Measurements from ENCODE around the gene GSTA2.
"Not testable (repeated sequence)": the region's sequence is repeated elsewhere in the genome, so short reads cannot be mapped to it uniquely, and the experiment has no call there.

GSTA2 gene

GRCh38 chr6:52786249-52786956 is 23.1 kb upstream of the GSTA2 start:
- TF ChIP-seq, protein P1, sequence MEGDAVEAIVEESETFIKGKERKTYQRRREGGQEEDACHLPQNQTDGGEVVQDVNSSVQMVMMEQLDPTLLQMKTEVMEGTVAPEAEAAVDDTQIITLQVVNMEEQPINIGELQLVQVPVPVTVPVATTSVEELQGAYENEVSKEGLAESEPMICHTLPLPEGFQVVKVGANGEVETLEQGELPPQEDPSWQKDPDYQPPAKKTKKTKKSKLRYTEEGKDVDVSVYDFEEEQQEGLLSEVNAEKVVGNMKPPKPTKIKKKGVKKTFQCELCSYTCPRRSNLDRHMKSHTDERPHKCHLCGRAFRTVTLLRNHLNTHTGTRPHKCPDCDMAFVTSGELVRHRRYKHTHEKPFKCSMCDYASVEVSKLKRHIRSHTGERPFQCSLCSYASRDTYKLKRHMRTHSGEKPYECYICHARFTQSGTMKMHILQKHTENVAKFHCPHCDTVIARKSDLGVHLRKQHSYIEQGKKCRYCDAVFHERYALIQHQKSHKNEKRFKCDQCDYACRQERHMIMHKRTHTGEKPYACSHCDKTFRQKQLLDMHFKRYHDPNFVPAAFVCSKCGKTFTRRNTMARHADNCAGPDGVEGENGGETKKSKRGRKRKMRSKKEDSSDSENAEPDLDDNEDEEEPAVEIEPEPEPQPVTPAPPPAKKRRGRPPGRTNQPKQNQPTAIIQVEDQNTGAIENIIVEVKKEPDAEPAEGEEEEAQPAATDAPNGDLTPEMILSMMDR (IDR thresholded peaks at IDR 0.05; ENCODE audit: low read length), result no peak
- no peak for TF ChIP-seq EZH2 (IDR thresholded peaks at IDR 0.05; ENCODE audit: borderline replicate concordance, low read length)
- H3K9me3 ChIP-seq (ENCODE audit: low read length), result no peaks in the 10 kb centered on the region
- H3K4me2 ChIP-seq (ENCODE audit: low read length), result no peak overlapping the region
- no peaks in the 10 kb centered on the region for H3K4me1 ChIP-seq (ENCODE audit: insufficient read depth, low read length, severe bottlenecking)
- H3K9me2 ChIP-seq (ENCODE audit: low read depth, low read length), result no peaks in the 10 kb centered on the region
- no peaks in the 10 kb centered on the region for H3K36me3 ChIP-seq (ENCODE audit: insufficient read depth, low read length)
- no peaks in the 10 kb centered on the region for H3K79me2 ChIP-seq (ENCODE audit: insufficient read depth, low read length)
- no peak overlapping the region for H2AFZ ChIP-seq (ENCODE audit: low read length)
- H3K4me3 ChIP-seq (ENCODE audit: low read depth, low read length, poor library complexity, severe bottlenecking), result no peak overlapping the region
- H3K27me3 ChIP-seq (ENCODE audit: insufficient read depth, low read length), result no peaks in the 10 kb centered on the region
- no peak overlapping the region for H3K27ac ChIP-seq (ENCODE audit: low read depth, low read length, poor library complexity, severe bottlenecking)
- no peak overlapping the region for H3K9ac ChIP-seq (ENCODE audit: low read length)
- H3F3A ChIP-seq (ENCODE audit: insufficient read depth, low read length), result no peaks in the 10 kb centered on the region
- H4K20me1 ChIP-seq (ENCODE audit: insufficient read depth, low read length), result no peaks in the 10 kb centered on the region

GRCh38 chr6:52782696-52783274 is 19.5 kb upstream of the GSTA2 start:
- not testable (repeated sequence) for H3K27me3 ChIP-seq (ENCODE audit: insufficient read depth, low read length); H3K9me2 ChIP-seq (ENCODE audit: low read depth, low read length)

GRCh38 chr6:52782209-52782608 is 18.9 kb upstream of the GSTA2 start:
- H3K79me2 ChIP-seq (ENCODE audit: insufficient read depth, low read length); H3F3A ChIP-seq (ENCODE audit: insufficient read depth, low read length); H3K4me3 ChIP-seq (ENCODE audit: low read depth, low read length, poor library complexity, severe bottlenecking); H3K4me1 ChIP-seq (ENCODE audit: insufficient read depth, low read length, severe bottlenecking); H4K20me1 ChIP-seq (ENCODE audit: insufficient read depth, low read length); H3K9me2 ChIP-seq (ENCODE audit: low read depth, low read length); H3K4me2 ChIP-seq (ENCODE audit: low read length); H2AFZ ChIP-seq (ENCODE audit: low read length); H3K9ac ChIP-seq (ENCODE audit: low read length); H3K9me3 ChIP-seq (ENCODE audit: low read length); H3K36me3 ChIP-seq (ENCODE audit: insufficient read depth, low read length); H3K27me3 ChIP-seq (ENCODE audit: insufficient read depth, low read length); H3K27ac ChIP-seq (ENCODE audit: low read depth, low read length, poor library complexity, severe bottlenecking): not testable (repeated sequence)

More at GRCh38 chr6:52782696-52783274, 19.5 kb upstream of the GSTA2 start:
- not testable (repeated sequence) for H3K36me3 ChIP-seq (ENCODE audit: insufficient read depth, low read length); H3K27ac ChIP-seq (ENCODE audit: low read depth, low read length, poor library complexity, severe bottlenecking); H3K4me3 ChIP-seq (ENCODE audit: low read depth, low read length, poor library complexity, severe bottlenecking); H3K9ac ChIP-seq (ENCODE audit: low read length); H3F3A ChIP-seq (ENCODE audit: insufficient read depth, low read length); H2AFZ ChIP-seq (ENCODE audit: low read length); H3K79me2 ChIP-seq (ENCODE audit: insufficient read depth, low read length); H3K9me3 ChIP-seq (ENCODE audit: low read length); H4K20me1 ChIP-seq (ENCODE audit: insufficient read depth, low read length); H3K4me2 ChIP-seq (ENCODE audit: low read length); H3K4me1 ChIP-seq (ENCODE audit: insufficient read depth, low read length, severe bottlenecking)

DNA sequence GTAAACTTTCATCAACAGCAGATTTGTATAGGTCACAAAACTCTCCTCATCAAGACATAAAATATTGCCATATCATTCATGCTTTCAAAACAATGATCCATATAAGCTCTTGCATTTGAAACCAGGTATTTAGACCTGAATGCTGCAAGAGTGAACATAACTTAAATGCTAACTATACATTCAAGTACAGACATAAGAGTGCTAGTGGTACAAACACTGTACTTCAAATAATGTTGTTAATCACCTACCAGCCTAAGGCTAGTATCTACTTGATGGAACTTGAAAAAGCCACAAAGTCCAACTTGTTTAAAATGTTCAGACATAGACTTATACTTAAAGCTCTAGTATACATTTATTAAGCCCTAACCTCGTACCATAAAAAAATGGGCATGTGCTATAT is 16.0 kb upstream of the GSTA2 start:
- H3K9me2 ChIP-seq (ENCODE audit: low read depth, low read length), result no peaks in the 10 kb centered on the region
- no peak overlapping the region for H2AFZ ChIP-seq (ENCODE audit: low read length)
- no peak overlapping the region for H3K4me2 ChIP-seq (ENCODE audit: low read length)
- H3K9me3 ChIP-seq (ENCODE audit: low read length), result no peaks in the 10 kb centered on the region
- H3K27ac ChIP-seq (ENCODE audit: low read depth, low read length, poor library complexity, severe bottlenecking), result no peak overlapping the region
- H3K36me3 ChIP-seq (ENCODE audit: insufficient read depth, low read length), result no peaks in the 10 kb centered on the region
- H3F3A ChIP-seq (ENCODE audit: insufficient read depth, low read length), result no peaks in the 10 kb centered on the region
- no peak overlapping the region for H3K9ac ChIP-seq (ENCODE audit: low read length)
- no peaks in the 10 kb centered on the region for H3K79me2 ChIP-seq (ENCODE audit: insufficient read depth, low read length)
- H3K27me3 ChIP-seq (ENCODE audit: insufficient read depth, low read length), result no peaks in the 10 kb centered on the region
- TF ChIP-seq, protein P1 (IDR thresholded peaks at IDR 0.05; ENCODE audit: low read length), result no peak
- TF ChIP-seq EZH2 (IDR thresholded peaks at IDR 0.05; ENCODE audit: borderline replicate concordance, low read length), result no peak
- H4K20me1 ChIP-seq (ENCODE audit: insufficient read depth, low read length), result no peaks in the 10 kb centered on the region
- no peaks in the 10 kb centered on the region for H3K4me1 ChIP-seq (ENCODE audit: insufficient read depth, low read length, severe bottlenecking)
- no peak overlapping the region for H3K4me3 ChIP-seq (ENCODE audit: low read depth, low read length, poor library complexity, severe bottlenecking)

DNA sequence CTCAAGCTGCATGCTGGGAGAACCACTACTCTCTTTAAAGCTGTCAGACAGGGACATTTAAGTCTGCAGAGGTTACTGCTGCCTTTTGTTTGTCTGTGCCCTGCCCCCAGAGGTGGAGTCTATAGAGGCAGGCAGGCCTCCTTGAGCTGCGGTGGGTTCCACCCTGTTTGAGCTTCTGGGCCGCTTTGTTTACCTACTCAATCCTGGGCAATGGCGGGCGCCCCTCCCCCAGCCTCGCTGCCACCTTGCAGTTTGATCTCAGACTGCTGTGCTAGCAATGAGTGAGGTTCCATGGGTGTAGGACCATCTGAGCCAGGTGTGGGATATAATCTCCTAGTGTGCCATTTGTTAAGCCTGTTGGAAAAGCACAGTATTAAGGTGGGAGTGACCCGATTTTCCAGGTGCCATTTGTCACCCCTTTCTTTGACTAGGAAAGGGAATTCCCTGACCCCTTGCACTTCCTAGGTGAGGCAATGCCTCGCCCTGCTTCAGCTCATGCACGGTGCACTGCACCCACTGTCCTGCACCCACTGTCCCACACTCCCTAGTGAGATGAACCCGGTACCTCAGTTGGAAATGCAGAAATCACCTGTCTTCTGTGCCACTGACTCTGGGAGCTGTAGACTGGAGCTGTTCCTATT is 13.6 kb upstream of the GSTA2 start:
- H4K20me1 ChIP-seq (ENCODE audit: insufficient read depth, low read length); H3K9me3 ChIP-seq (ENCODE audit: low read length); H3K79me2 ChIP-seq (ENCODE audit: insufficient read depth, low read length); H3K9me2 ChIP-seq (ENCODE audit: low read depth, low read length); H3K4me2 ChIP-seq (ENCODE audit: low read length); H3K27ac ChIP-seq (ENCODE audit: low read depth, low read length, poor library complexity, severe bottlenecking); H3K4me3 ChIP-seq (ENCODE audit: low read depth, low read length, poor library complexity, severe bottlenecking); H3K36me3 ChIP-seq (ENCODE audit: insufficient read depth, low read length); H3K27me3 ChIP-seq (ENCODE audit: insufficient read depth, low read length); H3K9ac ChIP-seq (ENCODE audit: low read length); H3K4me1 ChIP-seq (ENCODE audit: insufficient read depth, low read length, severe bottlenecking); H3F3A ChIP-seq (ENCODE audit: insufficient read depth, low read length); H2AFZ ChIP-seq (ENCODE audit: low read length): not testable (repeated sequence)

- not testable (repeated sequence) for H3K4me2 ChIP-seq (ENCODE audit: low read length); H3K27ac ChIP-seq (ENCODE audit: low read depth, low read length, poor library complexity, severe bottlenecking); H3K9me2 ChIP-seq (ENCODE audit: low read depth, low read length); H3K36me3 ChIP-seq (ENCODE audit: insufficient read depth, low read length); H3K9me3 ChIP-seq (ENCODE audit: low read length); H4K20me1 ChIP-seq (ENCODE audit: insufficient read depth, low read length); H3K4me3 ChIP-seq (ENCODE audit: low read depth, low read length, poor library complexity, severe bottlenecking); H3K9ac ChIP-seq (ENCODE audit: low read length); H2AFZ ChIP-seq (ENCODE audit: low read length); H3K79me2 ChIP-seq (ENCODE audit: insufficient read depth, low read length); H3F3A ChIP-seq (ENCODE audit: insufficient read depth, low read length); H3K27me3 ChIP-seq (ENCODE audit: insufficient read depth, low read length); H3K4me1 ChIP-seq (ENCODE audit: insufficient read depth, low read length, severe bottlenecking)
Observed at GRCh38 chr6:52769399-52769798, 6.1 kb upstream of the GSTA2 start.
